ENCODE measurements around the gene GLT8D2. TPM values are rescaled to one million over a fixed set of nuclear protein-coding genes. Genes with fewer than 3 reads are reported as not detected.

The GLT8D2 gene
- total RNA-seq, 1 experiment from 2014 or later: 3.8 TPM

GRCh38 chr12:103957865-103958388 is 92.1 kb downstream of the GLT8D2 start:
- Histone ChIP-seq H3K9ac (ENCODE audit: extremely low read depth, insufficient read length, low read length) (no peak overlapping the region), H4K8ac (replicated peaks; ENCODE audit: insufficient read length, low read depth, low read length) (no peak overlapping the region), H2AFZ (ENCODE audit: low read length) (no peak overlapping the region), H3K79me1 (ENCODE audit: insufficient read depth, low read depth, low read length, poor library complexity, severe bottlenecking) (no peaks in the 10 kb centered on the region), H2BK15ac (ENCODE audit: low read depth, low read length) (no peak overlapping the region), H3K27me3 (ENCODE audit: insufficient read depth, low read length) (no peaks in the 10 kb centered on the region), H4K20me1 (ENCODE audit: control insufficient read depth, insufficient read depth, insufficient read length) (no peaks in the 10 kb centered on the region), H4K5ac (ENCODE audit: insufficient read length, low read depth, low read length) (no peak overlapping the region), H3K14ac (ENCODE audit: insufficient read depth, low read length) (no peak overlapping the region), H3K4me2 (ENCODE audit: insufficient read depth, insufficient read length, low read length) (peak overlapping the region; percentile 99), H3K9me3 (ENCODE audit: control insufficient read depth, low read depth, low read length) (no peaks in the 10 kb centered on the region), H3K56ac (ENCODE audit: insufficient read length, low read depth, low read length) (no peak overlapping the region), H2AK5ac (ENCODE audit: insufficient read length, low read length) (no peak overlapping the region), H2BK12ac (ENCODE audit: insufficient read length, low read depth, low read length) (no peak overlapping the region), H3K79me2 (ENCODE audit: insufficient read depth, low read length) (peaks cover 8% of the 10 kb centered on the region; the same call in 1 of the 2 replicates), H3K23ac (ENCODE audit: insufficient read length, low read depth, low read length) (no peak overlapping the region), H2BK120ac (ENCODE audit: low read depth, low read length, poor library complexity, severe bottlenecking) (no peak overlapping the region), H2BK20ac (ENCODE audit: low read depth, low read length, poor library complexity, severe bottlenecking) (no peak overlapping the region), H3K18ac (ENCODE audit: insufficient read length, low read depth, low read length) (no peak overlapping the region), H3T11ph (ENCODE audit: low read length) (no peak overlapping the region), H3K4me1 (ENCODE audit: insufficient read depth, low read length) (no peaks in the 10 kb centered on the region), H3K27ac (ENCODE audit: insufficient read length, low read depth, low read length) (peak overlapping the region; percentile 96), H4K91ac (ENCODE audit: insufficient read length, low read depth, low read length) (no peak overlapping the region), H2BK5ac (ENCODE audit: insufficient read length, low read length) (no peak overlapping the region), H3K23me2 (ENCODE audit: insufficient read length, low read depth, low read length, poor library complexity, severe bottlenecking) (peaks cover 13% of the 10 kb centered on the region), H3K4ac (ENCODE audit: low read depth, low read length) (no peak overlapping the region)
- no CpG with 5 or more reads among the region's 7 CpGs for WGBS (ENCODE audit: extremely low coverage, insufficient read length, low lambda C conversion rate)
- no peaks in the 10 kb centered on the region; the same call in 1 of the 2 replicates for H3K27me3 Mint-ChIP-seq (ENCODE audit: low read depth)
- peaks cover 10 to 20% of the 10 kb centered on the region in 2 experiments for H3K4me1 Mint-ChIP-seq
- peak overlapping the region; percentile 98 to 100 (median 99); a peak in 6 of 7 replicates for H3K27ac Mint-ChIP-seq
- no peaks in the 10 kb centered on the region; a peak in 1 of 5 replicates for H3K9me3 Mint-ChIP-seq
- no peak for TF ChIP-seq CTCF (conservative IDR thresholded peaks at IDR 0.05)
- peaks cover 5 to 20% (median 19%) of the 10 kb centered on the region in 3 experiments; a peak in 6 of 7 replicates for H3K36me3 Mint-ChIP-seq (ENCODE audit: insufficient read depth in 1 of 3, low read depth in 3 of 3)
- no peak for DNase-seq
- peak overlapping the region; percentile 90 to 93 for H3K4me3 Mint-ChIP-seq

Data from H9 (cell line).